Stimulated activated memory B cell treated with anti-CD40 and anti-IgM and Interleukin-4, amounts not matched to agents 10 μg/mL and 1 μg/mL and 100 μg/mL, for 72 hours (primary cell): ENCODE results near the gene KRT82.

ENCODE experiments used
- ATAC-seq: fragments of 150-1000 bp; cut with Tn5 transposase; 2 replicates; pipeline ENCODE4 v1.10.0; 2021
- H3K27ac Mint-ChIP-seq: one replicate; pipeline ENCODE4 v1.8.0; 2022; ENCODE audit warnings: mild to moderate bottlenecking, mixed read lengths
- H3K27me3 Mint-ChIP-seq: one replicate; pipeline ENCODE4 v1.8.0; 2022; ENCODE audit warnings: mixed read lengths
- H3K36me3 Mint-ChIP-seq: one replicate; pipeline ENCODE4 v1.8.0; 2022; ENCODE audit warnings: mixed read lengths
- H3K4me1 Mint-ChIP-seq: one replicate; pipeline ENCODE4 v1.8.0; 2022; ENCODE audit warnings: mixed read lengths
- H3K4me3 Mint-ChIP-seq: one replicate; pipeline ENCODE4 v1.8.0; 2022; ENCODE audit warnings: mild to moderate bottlenecking, moderate library complexity, mixed read lengths
- H3K9me3 Mint-ChIP-seq: one replicate; pipeline ENCODE4 v1.8.0; 2022; ENCODE audit warnings: mixed read lengths

KRT82 gene

DNA sequence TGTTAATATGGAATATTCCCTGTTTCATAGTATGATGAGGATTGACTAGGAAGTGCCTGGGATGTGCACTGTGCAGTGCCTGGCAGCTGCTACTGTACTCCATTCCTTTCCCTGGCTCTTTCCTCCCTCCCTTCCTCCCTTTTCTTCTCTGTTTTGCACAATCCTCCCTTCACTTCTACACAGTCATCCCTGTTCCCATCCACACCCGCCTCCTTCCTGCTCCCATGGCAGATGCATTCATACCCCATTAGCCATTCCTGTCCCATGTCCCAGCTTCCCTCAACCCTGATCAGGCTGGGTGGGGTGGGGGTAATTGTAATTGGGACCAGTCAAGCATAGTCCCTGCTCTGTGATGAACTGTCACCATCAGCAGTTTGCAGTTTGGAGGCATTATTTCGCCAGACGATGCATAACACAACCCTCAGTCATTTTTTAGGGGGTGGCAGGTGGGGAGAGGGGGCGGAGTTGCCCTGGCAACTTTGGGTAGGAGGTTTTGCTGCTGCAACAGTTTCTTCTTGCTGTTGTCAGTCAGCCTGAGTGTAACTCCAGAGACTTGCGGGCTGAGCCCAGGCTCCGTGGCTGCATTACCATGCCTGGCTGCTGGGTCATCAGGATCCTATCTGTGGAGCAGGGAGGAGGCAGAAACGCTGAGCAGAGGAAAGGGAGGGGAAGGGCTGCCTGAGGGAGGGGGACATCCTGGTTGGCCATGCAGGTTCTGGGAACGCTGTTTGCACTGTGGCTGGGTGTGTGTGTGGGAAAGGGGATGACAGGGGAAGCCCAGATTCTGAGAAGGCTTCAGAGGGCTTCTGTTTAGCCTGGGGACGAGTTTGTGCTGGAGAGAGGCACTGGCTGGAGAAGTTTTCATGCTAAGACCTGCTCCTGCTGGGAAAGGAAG, 16.6 kb downstream of the KRT82 start:
- Mint-ChIP-seq H3K36me3 (no peaks in the 10 kb centered on the region), H3K4me1 (no peaks in the 10 kb centered on the region), H3K9me3 (no peaks in the 10 kb centered on the region), H3K27me3 (peaks cover 15% of the 10 kb centered on the region), H3K27ac (no peak overlapping the region), H3K4me3 (no peak overlapping the region)
- ATAC-seq: no peak

DNA sequence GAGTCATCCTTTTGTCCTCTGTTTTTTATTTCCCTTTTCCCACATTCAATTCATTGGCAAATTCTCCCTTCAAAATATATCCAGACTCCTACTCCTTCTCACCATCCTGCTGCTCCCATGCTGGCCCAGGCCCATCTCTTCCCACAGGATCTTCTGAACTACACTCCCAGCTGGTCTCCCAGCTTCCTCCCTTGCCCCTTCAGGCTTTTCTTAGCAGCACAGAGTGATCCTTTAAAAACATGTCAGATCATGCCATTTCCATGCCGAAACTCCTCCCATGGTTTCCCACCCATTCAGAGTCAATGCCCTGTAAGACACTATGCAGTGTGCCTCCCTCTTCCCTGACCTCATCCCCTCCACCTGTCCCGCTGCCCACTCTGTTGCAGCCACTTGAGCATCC, 18.3 kb downstream of the KRT82 start:
- H3K27me3 Mint-ChIP-seq: peaks cover 9% of the 10 kb centered on the region
- peaks cover 4% of the 10 kb centered on the region for H3K4me1 Mint-ChIP-seq
- H3K27ac Mint-ChIP-seq: no peak overlapping the region
- no peak overlapping the region for H3K4me3 Mint-ChIP-seq
- H3K36me3 Mint-ChIP-seq: no peaks in the 10 kb centered on the region
- no peak for ATAC-seq
- H3K9me3 Mint-ChIP-seq: no peaks in the 10 kb centered on the region

DNA sequence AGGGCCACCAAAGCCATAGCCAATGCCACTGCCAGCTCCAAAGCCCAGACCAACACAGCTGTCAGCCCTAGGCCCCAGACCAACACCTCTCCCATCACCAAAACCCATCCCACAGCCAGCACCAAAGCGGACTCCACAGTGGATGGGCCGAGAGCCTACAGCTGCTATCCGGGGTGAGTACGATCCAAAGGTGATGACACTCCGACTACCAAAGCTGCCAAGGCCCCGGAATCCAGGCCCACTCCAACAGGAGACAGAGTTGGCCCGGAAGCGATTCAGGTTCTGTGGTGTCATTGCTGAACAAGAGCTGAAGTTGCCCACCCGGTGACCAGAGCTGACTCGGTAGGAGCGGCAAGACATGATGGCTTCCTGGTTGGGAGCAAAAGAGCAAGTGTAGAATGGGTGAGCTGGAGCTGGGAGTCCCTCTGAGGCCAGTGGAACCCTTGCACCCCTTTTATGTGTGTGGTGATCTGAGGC, 20.9 kb downstream of the KRT82 start, which contains the start of gene KRT84:
Gene KRT84 (minus strand): TSS at position 427 of the 477 bp plus-strand sequence. CDS start 67 bp downstream, at position 360.
- Mint-ChIP-seq H3K27ac (no peak within 1 kb of the TSS), H3K27me3 (peaks cover 18% of the 10 kb centered on the region), H3K4me3 (no peak within 1 kb of the TSS), H3K4me1 (peaks cover 11% of the 10 kb centered on the region), H3K9me3 (no peaks in the 10 kb centered on the region), H3K36me3 (no peaks in the 10 kb centered on the region)
- ATAC-seq: no peak

DNA sequence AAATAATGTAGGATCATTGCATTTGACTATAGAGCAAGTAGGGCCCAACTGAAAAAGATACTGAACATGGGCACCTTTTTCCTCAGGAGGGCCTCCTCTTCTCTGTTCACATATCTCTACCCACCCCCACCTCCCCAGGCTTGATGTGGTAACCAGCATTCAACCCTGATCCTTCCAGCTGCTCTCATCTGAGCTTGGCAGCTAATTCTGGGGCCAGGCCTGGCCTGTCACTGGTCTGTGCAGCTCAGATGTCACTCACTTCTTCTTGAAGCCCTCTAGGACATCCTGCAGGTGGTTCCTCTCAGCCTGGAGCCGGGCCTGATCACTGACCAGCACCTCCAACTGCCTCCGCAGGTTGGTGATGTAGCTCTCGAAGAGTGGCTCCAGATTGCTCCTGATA, 22.8 kb downstream of the KRT82 start:
- H3K4me3 Mint-ChIP-seq: no peak overlapping the region
- peaks cover 24% of the 10 kb centered on the region for H3K27me3 Mint-ChIP-seq
- H3K27ac Mint-ChIP-seq: no peak overlapping the region
- no peaks in the 10 kb centered on the region for H3K9me3 Mint-ChIP-seq
- H3K36me3 Mint-ChIP-seq: no peaks in the 10 kb centered on the region
- ATAC-seq: no peak
- H3K4me1 Mint-ChIP-seq: peaks cover 11% of the 10 kb centered on the region

DNA sequence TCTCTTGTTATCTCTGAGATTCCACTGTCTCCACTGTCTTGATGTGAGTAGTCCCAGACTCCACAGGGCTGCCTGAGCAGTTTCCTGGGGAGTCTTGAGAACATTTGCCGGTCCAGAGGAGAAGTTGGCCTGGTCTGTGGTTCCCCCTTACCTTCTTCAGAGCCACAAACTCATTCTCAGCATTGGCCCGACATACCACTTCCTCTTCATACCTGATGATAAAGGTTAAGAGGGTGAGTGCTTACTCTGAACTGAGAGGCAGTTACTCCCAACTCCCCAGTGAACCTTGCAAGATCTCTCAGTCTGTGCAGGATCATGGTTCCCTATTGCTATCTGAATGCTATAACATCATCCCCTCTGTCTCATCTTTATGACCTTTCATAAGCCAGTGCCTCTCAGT, 23.3 kb downstream of the KRT82 start:
- peak; percentile 92 for ATAC-seq
- peak overlapping the region; percentile 6 for H3K4me3 Mint-ChIP-seq
- H3K36me3 Mint-ChIP-seq: no peaks in the 10 kb centered on the region
- H3K9me3 Mint-ChIP-seq: no peaks in the 10 kb centered on the region
- H3K27me3 Mint-ChIP-seq: peaks cover 26% of the 10 kb centered on the region
- peak overlapping the region; percentile 23 for H3K27ac Mint-ChIP-seq
- H3K4me1 Mint-ChIP-seq: peaks cover 11% of the 10 kb centered on the region

DNA sequence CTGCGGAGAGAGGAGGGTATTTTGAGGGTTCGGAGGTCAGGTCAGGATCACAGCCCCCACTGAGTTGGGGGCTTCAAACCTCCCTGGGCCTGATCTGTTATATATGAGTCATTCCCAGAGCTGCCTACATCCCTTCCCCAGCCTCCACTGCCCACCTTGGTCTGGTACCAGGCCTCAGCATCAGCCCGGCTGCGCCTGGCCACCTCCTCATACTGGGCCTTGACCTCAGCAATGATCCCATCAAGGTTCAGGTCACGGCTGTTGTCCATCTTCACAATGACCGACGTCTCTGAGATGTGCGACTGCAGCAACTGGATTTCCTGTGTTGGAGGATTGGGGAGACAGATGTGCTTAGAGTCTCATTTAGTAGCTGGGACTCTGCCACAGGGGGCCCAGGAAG, 24.9 kb downstream of the KRT82 start:
- Mint-ChIP-seq H3K27ac (no peak overlapping the region), H3K9me3 (no peaks in the 10 kb centered on the region), H3K4me3 (no peak overlapping the region), H3K36me3 (no peaks in the 10 kb centered on the region), H3K27me3 (peaks cover 42% of the 10 kb centered on the region), H3K4me1 (peaks cover 11% of the 10 kb centered on the region)
- no peak for ATAC-seq

DNA sequence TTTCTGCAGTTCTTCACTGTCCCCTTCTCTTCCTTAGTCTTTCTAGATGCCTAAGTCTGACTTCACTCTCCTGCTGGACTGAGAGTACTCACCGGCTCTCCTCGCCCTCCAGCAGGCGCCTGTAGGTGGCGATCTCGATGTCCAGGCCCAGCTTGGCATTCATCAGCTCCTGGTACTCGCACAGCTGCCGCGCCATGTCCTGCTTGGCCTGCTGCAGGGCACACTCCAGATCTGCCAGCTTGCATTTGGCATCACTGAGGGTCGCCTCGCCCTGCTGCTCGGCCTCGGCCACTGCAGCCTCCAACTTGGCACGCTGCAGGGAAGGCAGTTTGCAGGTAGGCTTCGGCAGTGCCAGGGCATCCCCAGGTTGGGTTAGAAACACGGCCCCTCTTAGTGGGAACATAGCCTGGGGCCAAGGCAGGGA, 25.9 kb downstream of the KRT82 start:
- no peak for ATAC-seq
- Mint-ChIP-seq H3K27me3 (peaks cover 50% of the 10 kb centered on the region), H3K4me3 (no peak overlapping the region), H3K36me3 (no peaks in the 10 kb centered on the region), H3K9me3 (no peaks in the 10 kb centered on the region), H3K4me1 (peaks cover 11% of the 10 kb centered on the region), H3K27ac (no peak overlapping the region)

DNA sequence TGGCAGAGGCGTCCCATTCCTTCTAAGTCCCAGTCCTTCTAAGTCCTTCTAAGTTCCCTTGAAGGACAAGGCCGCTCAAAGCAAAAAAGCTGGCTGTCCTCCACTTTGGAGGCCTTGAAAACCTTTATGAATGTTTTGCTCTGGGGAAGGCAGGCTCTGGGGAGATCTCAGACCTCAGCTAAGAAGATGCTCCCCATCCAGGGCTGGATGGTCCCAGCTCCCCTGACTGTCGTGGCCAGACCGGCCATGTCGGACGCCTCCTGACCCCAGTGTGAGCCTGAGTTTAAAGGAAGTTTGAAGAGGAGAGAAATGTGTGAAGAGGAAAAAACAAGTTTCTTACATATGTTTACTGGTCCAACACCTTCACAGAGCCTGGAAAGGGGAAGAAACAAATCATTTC, 26.6 kb downstream of the KRT82 start:
- peaks cover 50% of the 10 kb centered on the region for H3K27me3 Mint-ChIP-seq
- peaks cover 11% of the 10 kb centered on the region for H3K4me1 Mint-ChIP-seq
- ATAC-seq: no peak
- no peak overlapping the region for H3K27ac Mint-ChIP-seq
- no peak overlapping the region for H3K4me3 Mint-ChIP-seq
- no peaks in the 10 kb centered on the region for H3K36me3 Mint-ChIP-seq
- H3K9me3 Mint-ChIP-seq: no peaks in the 10 kb centered on the region

DNA sequence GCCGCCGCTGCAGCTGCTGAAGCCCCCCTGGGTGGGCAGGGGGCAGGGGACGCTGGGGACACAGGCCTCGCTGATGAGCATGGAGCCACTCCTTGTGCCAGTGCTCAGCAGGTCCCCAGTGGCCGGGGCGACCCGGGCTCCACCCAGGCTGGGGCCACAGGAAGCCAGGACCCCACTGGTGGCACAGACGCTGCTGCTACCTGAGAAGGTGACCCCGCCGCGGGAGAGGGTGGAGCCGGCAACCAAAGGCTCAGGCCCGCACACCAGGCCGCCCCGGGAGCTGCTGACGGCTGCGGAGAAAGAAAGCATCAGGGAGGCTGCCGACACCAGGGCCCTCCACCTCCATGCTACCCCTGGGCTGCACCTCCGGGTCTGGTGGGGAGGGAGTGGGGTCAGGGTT, 28.0 kb downstream of the KRT82 start:
- H3K9me3 Mint-ChIP-seq: peaks cover 4% of the 10 kb centered on the region
- H3K4me1 Mint-ChIP-seq: peaks cover 9% of the 10 kb centered on the region
- no peak overlapping the region for H3K4me3 Mint-ChIP-seq
- H3K36me3 Mint-ChIP-seq: no peaks in the 10 kb centered on the region
- no peak overlapping the region for H3K27ac Mint-ChIP-seq
- ATAC-seq: no peak
- H3K27me3 Mint-ChIP-seq: peaks cover 50% of the 10 kb centered on the region

DNA sequence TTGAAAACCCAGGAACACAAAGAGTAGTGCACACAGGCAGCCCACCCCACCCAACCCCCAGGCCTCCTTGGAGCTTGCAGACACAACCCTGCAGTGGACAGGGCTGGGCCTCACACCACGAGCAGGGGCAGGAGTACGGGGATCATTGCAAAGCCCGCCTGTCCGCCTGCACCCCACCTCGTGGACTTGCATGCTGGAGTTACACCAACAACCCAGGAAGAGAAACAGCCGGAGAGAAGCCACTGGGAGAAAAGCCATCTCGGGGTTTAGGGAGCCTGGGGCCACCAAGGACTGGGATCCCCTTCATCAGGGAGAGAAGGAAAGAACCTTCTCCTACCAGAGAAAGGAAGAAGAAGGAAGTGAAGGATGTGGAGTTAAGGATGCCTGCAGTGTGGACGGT, 28.9 kb downstream of the KRT82 start:
- H3K27me3 Mint-ChIP-seq: peaks cover 57% of the 10 kb centered on the region
- no peaks in the 10 kb centered on the region for H3K36me3 Mint-ChIP-seq
- peaks cover 4% of the 10 kb centered on the region for H3K9me3 Mint-ChIP-seq
- ATAC-seq: no peak
- H3K27ac Mint-ChIP-seq: no peak overlapping the region
- peaks cover under 1% of the 10 kb centered on the region for H3K4me1 Mint-ChIP-seq
- H3K4me3 Mint-ChIP-seq: no peak overlapping the region

DNA sequence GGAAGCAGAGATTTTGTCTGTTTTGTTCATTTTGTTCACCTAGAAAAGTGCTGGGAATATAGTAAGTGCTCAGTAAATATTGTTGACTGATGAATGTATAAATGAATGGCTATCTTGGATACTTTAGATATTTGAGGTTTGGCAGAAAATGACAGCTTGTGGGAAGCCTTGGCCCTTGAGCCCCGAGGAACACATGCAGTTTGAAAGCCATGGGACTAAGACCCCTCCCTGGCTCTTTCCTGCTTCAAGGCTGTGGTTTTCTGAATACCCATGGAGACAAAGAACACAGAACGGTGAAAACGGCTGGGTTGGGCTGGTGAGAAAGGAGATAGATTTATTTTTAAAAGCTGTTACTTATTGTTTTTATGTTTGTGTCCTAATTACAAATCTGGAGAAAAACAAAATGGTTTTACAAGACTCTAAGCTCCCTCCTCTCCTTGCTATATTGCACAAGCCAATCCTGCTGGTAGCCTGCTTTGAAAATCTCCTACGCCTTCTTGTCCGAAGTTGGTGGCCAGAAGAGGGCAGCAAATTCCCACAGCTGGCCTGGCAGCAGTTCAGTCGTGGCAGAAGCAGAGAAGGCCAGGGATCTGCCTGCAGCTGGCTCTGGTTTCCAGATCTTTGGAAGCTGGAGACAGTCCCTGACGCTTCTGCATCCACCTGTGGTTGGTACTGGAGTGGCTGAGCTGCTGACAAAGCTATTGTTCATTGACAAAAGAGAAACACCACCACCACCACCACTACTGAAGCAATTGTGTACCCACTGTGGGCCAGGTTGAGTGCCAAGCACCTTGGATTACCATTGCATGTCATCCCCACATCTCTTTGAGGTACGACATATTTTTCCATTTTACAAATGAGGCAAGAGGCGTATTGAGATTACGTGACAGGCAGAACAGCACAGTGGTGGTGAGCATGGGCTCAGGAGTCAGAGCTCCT, 33.6 kb downstream of the KRT82 start:
- peaks cover 73% of the 10 kb centered on the region for H3K27me3 Mint-ChIP-seq
- H3K4me3 Mint-ChIP-seq: no peak overlapping the region
- no peaks in the 10 kb centered on the region for H3K4me1 Mint-ChIP-seq
- H3K27ac Mint-ChIP-seq: no peak overlapping the region
- peaks cover 4% of the 10 kb centered on the region for H3K9me3 Mint-ChIP-seq
- ATAC-seq: peak; percentile 57
- H3K36me3 Mint-ChIP-seq: no peaks in the 10 kb centered on the region

DNA sequence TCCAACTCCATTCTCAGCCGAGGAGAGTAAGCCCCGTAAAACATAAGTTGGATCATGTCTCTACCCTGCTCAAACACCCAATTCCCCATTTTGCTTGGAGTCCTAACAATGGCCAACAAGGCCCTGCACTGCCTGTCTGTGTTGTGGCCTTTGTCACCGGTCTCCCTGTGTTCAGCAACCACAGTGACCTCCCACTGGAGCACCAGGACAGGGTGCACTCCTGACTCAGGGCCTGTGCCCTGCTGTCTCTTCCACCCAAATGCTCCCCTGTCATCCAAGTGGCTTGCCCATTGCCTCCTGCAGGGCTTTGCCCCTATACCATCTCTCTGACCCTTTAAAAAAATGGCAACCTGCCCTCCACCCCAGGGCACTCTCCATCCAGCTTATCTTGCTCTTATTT, 34.4 kb downstream of the KRT82 start:
- Mint-ChIP-seq H3K4me3 (no peak overlapping the region), H3K4me1 (no peaks in the 10 kb centered on the region), H3K27me3 (peaks cover 73% of the 10 kb centered on the region), H3K36me3 (no peaks in the 10 kb centered on the region), H3K9me3 (peaks cover 4% of the 10 kb centered on the region), H3K27ac (no peak overlapping the region)
- ATAC-seq: no peak

DNA sequence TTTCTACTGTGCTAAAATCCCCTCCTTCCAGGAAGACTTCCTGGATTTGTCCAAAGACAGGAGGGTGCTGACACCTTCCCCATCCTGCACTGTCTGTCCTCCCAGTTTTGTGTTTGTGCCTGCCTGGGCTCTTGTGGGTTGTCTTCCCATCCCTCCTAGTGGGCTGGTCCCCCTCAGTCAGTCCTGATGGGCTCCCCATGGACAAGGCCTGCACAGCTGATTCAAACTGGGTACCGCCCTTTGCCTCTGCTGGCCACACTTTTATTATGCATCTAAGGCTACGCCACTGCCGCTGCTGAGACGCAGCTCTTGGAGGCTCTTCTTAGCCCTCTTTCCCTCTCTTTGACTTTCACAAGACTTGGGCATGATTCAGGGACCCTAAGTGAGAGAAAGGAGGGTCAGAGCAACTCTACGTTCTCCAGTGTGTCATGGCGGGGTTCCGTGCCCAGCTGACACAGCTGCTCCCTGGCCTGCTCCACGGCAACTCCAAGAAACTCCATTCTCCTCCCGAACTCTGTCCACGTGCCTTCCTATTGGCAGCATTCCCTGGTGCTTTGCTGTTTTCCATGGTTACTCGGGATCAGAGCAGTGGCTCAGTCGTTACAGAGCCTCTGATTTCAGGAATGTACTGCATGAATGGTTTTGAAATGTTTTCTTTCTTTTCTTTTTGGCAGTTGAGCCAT, 35.1 kb downstream of the KRT82 start:
- ATAC-seq: no peak
- Mint-ChIP-seq H3K27me3 (peaks cover 73% of the 10 kb centered on the region), H3K9me3 (peaks cover 4% of the 10 kb centered on the region), H3K27ac (no peak overlapping the region), H3K4me1 (no peaks in the 10 kb centered on the region), H3K36me3 (no peaks in the 10 kb centered on the region), H3K4me3 (no peak overlapping the region)

DNA sequence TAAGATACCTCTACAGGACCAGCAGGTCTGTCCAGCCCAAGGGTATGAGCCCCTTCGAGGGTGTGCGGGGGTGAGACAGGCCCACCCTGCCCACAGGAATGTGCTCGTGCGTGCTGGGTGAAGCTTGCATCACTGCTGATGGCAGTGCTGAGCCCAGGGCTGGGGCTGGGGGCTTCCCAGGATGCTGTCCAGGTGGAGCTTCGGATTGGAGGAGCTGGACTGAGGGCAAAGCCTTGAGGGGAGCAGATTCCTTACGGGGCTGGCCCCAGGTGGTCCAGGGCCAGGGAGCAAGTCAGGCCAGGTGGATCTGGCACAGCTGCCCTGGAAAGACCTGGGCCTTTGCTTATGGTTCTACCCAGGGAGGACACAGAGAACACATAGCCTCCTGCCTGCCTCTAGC, 36.3 kb downstream of the KRT82 start:
- Mint-ChIP-seq H3K4me3 (no peak overlapping the region), H3K27me3 (peaks cover 71% of the 10 kb centered on the region), H3K36me3 (no peaks in the 10 kb centered on the region), H3K4me1 (peaks cover 11% of the 10 kb centered on the region), H3K27ac (no peak overlapping the region), H3K9me3 (peaks cover 4% of the 10 kb centered on the region)
- no peak for ATAC-seq

DNA sequence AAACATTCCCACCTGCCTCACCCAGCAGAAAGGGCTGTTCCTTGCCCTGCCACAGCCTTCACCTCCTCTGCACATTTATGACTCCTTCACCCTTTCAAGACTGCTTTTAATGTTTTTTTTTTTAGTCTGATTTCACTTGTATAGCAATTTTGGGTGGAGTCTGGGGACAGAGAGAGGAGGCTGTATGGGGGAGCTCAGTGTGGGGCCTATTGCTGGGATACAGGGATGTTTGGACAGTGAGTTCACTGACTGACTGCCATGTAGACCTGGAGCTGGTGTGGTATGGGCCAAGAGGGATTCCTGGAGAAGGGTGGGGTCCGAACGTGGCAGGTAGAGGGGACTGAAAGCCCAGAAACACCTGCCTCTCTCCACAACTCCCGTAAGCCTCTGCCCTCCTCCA, 36.9 kb downstream of the KRT82 start:
- no peak overlapping the region for H3K27ac Mint-ChIP-seq
- no peak for ATAC-seq
- H3K9me3 Mint-ChIP-seq: peaks cover 3% of the 10 kb centered on the region
- no peaks in the 10 kb centered on the region for H3K36me3 Mint-ChIP-seq
- peaks cover 17% of the 10 kb centered on the region for H3K4me1 Mint-ChIP-seq
- H3K27me3 Mint-ChIP-seq: peaks cover 76% of the 10 kb centered on the region
- H3K4me3 Mint-ChIP-seq: no peak overlapping the region
